Parathyroid adenoma (tissue), 2 donors: ENCODE results near the gene ARHGAP26.
A peak's percentile ranks its signal among the peaks of the same experiment; 100 is the strongest.
"Not testable (repeated sequence)": the region's sequence is repeated elsewhere in the genome, so short reads cannot be mapped to it uniquely, and the experiment has no call there.

ENCODE experiments used
- H2AFZ ChIP-seq: fragments of 300-600 bp; sonication (generic); one replicate; pipeline ENCODE4 v1.7.0; 2017; ENCODE audit warnings: antibody characterized with exemption, mild to moderate bottlenecking
- H3K27ac ChIP-seq: fragments of 300-600 bp; sonication (generic); one replicate; pipeline ENCODE4 v1.7.0; 2017
- H3K27me3 ChIP-seq: fragments of 300-600 bp; sonication (generic); one replicate; pipeline ENCODE4 v1.7.0; 2017; ENCODE audit warnings: low read length; ENCODE audit not compliant: control insufficient read depth, insufficient read depth
- H3K36me3 ChIP-seq: fragments of 300-600 bp; sonication (generic); one replicate; pipeline ENCODE4 v1.7.0; 2017; ENCODE audit warnings: low read length; ENCODE audit not compliant: control insufficient read depth, insufficient read depth
- H3K4me1 ChIP-seq: fragments of 300-600 bp; sonication (generic); one replicate; pipeline ENCODE4 v1.7.0; 2017; ENCODE audit warnings: control low read depth
- H3K4me2 ChIP-seq: fragments of 300-600 bp; sonication (generic); one replicate; pipeline ENCODE4 v1.7.0; 2017; ENCODE audit warnings: low read length
- H3K4me3 ChIP-seq: fragments of 300-600 bp; sonication (generic); one replicate; pipeline ENCODE4 v1.7.0; 2017; ENCODE audit warnings: low read depth, low read length
- H3K79me2 ChIP-seq: fragments of 300-600 bp; sonication (generic); one replicate; pipeline ENCODE4 v1.7.0; 2017; ENCODE audit warnings: control low read depth
- H3K9ac ChIP-seq: fragments of 300-600 bp; sonication (generic); one replicate; pipeline ENCODE4 v1.7.0; 2017; ENCODE audit warnings: mild to moderate bottlenecking
- H3K9me3 ChIP-seq: fragments of 300-600 bp; sonication (generic); one replicate; pipeline ENCODE4 v1.7.0; 2017; ENCODE audit warnings: low read length; ENCODE audit not compliant: control insufficient read depth
- TF ChIP-seq, protein P1 (sequence below): fragments of 300-600 bp; sonication (generic); IDR thresholded peaks from one replicate; pipeline ENCODE4 v1.7.0; 2017; ENCODE audit warnings: antibody characterized with exemption, mild to moderate bottlenecking
- donor health status: primary hyperparathyroidism.

Gene ARHGAP26

DNA sequence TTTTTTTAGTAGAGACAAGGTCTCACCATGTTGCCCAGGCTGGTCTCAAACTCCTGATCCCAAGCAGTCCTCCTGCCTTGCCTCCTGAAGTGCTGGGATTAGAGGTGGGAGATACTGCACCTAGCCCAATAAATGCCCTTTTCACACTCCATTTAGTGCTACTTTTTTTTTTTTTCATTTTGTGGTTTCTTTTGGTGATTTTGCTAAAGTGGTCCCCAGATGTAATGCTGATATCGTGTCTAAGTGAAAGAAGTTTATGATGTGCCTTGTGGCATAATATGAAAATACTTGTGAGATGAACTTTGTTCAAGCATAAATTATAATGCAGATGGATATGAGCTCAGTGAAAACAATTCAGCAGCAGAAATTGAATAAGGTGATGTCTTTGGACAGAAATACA, 227.4 kb downstream of the ARHGAP26 start:
- Histone ChIP-seq H3K27me3 (no peaks in the 10 kb centered on the region), H3K9me3 (no peaks in the 10 kb centered on the region), H3K36me3 (no peaks in the 10 kb centered on the region), H3K9ac (no peak overlapping the region), H2AFZ (no peak overlapping the region), H3K4me2 (no peak overlapping the region), H3K4me1 (peaks cover 2% of the 10 kb centered on the region), H3K4me3 (no peak overlapping the region), H3K27ac (no peak overlapping the region), H3K79me2 (no peaks in the 10 kb centered on the region)
- TF ChIP-seq, protein P1, sequence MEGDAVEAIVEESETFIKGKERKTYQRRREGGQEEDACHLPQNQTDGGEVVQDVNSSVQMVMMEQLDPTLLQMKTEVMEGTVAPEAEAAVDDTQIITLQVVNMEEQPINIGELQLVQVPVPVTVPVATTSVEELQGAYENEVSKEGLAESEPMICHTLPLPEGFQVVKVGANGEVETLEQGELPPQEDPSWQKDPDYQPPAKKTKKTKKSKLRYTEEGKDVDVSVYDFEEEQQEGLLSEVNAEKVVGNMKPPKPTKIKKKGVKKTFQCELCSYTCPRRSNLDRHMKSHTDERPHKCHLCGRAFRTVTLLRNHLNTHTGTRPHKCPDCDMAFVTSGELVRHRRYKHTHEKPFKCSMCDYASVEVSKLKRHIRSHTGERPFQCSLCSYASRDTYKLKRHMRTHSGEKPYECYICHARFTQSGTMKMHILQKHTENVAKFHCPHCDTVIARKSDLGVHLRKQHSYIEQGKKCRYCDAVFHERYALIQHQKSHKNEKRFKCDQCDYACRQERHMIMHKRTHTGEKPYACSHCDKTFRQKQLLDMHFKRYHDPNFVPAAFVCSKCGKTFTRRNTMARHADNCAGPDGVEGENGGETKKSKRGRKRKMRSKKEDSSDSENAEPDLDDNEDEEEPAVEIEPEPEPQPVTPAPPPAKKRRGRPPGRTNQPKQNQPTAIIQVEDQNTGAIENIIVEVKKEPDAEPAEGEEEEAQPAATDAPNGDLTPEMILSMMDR, result no peak

DNA sequence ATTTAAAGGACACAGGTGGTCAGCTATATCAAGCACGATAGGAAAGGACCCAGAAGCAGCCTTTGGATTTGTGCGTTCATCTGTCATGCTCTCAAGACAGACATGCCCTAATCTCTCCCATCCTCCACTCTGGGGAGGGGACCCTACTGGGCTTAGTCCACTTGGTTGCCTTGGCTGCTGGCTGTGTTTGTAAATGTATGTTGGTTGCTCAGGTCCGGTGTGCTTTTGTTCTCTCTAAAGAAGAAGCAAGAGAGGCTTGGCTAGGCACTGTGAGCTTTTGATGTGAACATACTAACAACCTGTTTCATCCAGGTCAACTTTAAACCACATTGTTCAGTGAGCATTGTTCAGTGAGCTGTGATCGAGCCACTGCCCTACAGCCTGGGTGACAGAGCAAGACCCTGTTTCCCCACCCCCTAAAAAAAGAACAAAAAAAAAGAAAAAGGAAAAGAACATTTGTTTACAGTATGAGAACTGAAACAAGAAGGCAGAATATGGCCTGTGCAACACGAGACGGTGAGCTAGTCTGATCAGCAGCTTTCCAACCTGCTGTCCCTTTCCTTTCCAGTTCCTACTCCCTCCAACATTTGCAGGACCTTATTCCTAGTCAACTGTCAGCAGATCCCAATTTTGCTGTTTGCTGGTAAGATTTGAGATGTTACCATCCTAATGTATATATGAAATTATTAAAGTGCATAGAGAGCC, 228.3 kb downstream of the ARHGAP26 start:
- Histone ChIP-seq H3K27me3 (no peaks in the 10 kb centered on the region), H3K4me2 (no peak overlapping the region), H3K9me3 (no peaks in the 10 kb centered on the region), H3K4me1 (peaks cover 9% of the 10 kb centered on the region), H3K9ac (no peak overlapping the region), H3K79me2 (no peaks in the 10 kb centered on the region), H3K27ac (no peak overlapping the region), H3K4me3 (no peak overlapping the region), H2AFZ (no peak overlapping the region), H3K36me3 (no peaks in the 10 kb centered on the region)
- TF ChIP-seq, protein P1, result no peak

DNA sequence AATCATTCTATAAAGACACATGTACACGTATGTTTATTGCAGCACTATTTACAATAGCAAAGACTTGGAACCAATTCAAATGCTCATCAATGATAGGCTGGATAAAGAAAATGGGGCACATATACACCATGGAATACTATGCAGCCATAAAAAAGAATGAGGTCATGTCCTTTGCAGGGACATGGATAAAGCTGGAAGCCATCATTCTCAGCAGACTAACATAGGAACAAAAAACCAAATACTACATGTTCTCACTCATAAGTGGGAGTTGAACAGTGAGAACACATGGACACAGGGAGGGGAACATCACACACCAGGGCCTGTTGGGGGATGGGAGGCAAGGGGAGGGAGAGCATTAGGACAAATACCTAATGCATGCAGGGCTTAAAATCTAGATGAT, 230.4 kb downstream of the ARHGAP26 start:
- H3K4me2 ChIP-seq, H3K36me3 ChIP-seq, H3K9ac ChIP-seq, H2AFZ ChIP-seq, H3K4me1 ChIP-seq, H3K4me3 ChIP-seq, H3K79me2 ChIP-seq, H3K27me3 ChIP-seq, H3K27ac ChIP-seq, H3K9me3 ChIP-seq: not testable (repeated sequence)

DNA sequence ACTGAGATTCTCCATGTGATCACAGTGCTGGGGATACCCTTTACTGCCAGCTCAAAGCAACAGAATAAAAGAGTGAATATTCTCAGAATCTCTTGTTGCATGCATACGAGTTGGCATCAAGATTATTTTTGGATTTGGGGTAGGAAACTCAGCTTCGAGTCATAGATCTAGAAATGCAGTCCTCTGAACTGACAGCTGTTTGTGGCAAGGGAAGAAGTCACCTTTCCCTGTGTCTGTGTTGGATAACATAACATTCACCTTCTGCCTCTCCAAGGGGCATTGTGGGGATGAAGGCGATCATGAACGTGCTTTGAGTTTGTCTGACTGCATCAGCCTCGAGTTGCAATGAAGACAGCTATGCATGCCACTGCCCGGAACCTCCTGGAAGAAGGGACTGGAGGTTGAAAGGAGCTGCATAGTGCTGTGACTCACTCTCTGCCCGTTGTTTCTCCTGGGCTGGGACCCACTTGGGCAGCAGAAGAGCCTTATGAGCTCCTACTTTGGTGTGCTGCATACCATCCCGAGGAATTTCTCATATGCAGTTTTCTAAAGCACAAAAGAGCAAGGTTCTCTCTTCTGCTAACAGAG, 231.7 kb downstream of the ARHGAP26 start:
- TF ChIP-seq, protein P1, result no peak

DNA sequence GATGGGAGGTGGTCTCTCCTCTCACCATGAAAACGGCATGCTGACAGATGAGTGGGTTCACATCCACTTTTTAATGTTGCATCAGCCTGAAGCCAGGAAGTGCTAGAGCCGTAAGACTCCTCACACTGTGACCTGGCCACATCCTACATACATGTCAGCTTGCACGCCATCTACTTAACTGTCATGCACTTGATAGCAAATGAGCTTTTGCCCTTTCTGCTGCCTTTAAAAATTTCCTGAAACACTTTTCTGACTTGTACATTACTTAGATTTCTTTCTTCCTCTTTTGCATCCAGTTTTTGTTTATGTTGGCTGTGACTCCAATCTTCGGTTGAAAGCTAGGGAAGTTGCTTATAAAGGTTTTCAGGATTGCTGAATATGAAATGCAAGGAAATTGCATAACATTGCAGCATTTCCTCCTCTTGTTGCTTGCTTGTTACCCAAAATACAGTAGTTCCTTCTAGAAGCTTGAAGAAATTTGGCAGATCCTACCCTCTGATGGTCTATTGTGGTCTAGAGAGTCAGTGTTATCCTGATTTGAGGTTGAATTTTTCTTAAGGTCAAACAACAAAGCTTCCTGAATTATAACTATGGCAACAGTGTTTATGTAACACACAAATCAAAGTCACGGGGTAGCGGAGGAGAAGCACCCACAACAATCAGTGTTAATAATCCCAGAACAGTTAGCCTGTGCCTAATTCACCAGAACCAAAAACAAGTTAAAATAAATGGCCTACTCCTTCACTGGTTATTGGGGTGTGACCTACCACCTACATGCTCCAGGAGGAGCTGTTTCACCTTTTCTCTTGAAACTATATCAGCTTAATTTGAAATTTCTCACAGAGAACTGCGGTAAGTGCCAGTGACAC, 232.5 kb downstream of the ARHGAP26 start:
- peak overlapping the region; percentile 36 for H3K4me2 ChIP-seq
- no peaks in the 10 kb centered on the region for H3K36me3 ChIP-seq
- H3K9me3 ChIP-seq, result no peaks in the 10 kb centered on the region
- H3K4me3 ChIP-seq, result no peak overlapping the region
- no peaks in the 10 kb centered on the region for H3K27me3 ChIP-seq
- H2AFZ ChIP-seq, result peak overlapping the region; percentile 36
- peaks cover 9% of the 10 kb centered on the region for H3K4me1 ChIP-seq
- TF ChIP-seq, protein P1, result peak; percentile 60
- H3K27ac ChIP-seq, result peak overlapping the region; percentile 65
- H3K79me2 ChIP-seq, result no peaks in the 10 kb centered on the region
- H3K9ac ChIP-seq, result no peak overlapping the region

More for the DNA sequence above, 231.7 kb downstream of the ARHGAP26 start:
- H3K36me3 ChIP-seq, result no peaks in the 10 kb centered on the region
- H3K27ac ChIP-seq, result no peak overlapping the region
- H3K4me1 ChIP-seq, result peaks cover 9% of the 10 kb centered on the region
- H3K9ac ChIP-seq, result no peak overlapping the region
- no peaks in the 10 kb centered on the region for H3K27me3 ChIP-seq
- H3K4me3 ChIP-seq, result no peak overlapping the region
- no peak overlapping the region for H2AFZ ChIP-seq
- H3K79me2 ChIP-seq, result no peaks in the 10 kb centered on the region
- no peak overlapping the region for H3K4me2 ChIP-seq
- H3K9me3 ChIP-seq, result no peaks in the 10 kb centered on the region
